NCI-H2171 (cell line): Measurements from ENCODE around the gene AMOT.

Experiments
- DNase-seq: peaks from one replicate; lab custom pipeline; 2025; lab: John Stamatoyannopoulos, UW

Gene AMOT

DNA sequence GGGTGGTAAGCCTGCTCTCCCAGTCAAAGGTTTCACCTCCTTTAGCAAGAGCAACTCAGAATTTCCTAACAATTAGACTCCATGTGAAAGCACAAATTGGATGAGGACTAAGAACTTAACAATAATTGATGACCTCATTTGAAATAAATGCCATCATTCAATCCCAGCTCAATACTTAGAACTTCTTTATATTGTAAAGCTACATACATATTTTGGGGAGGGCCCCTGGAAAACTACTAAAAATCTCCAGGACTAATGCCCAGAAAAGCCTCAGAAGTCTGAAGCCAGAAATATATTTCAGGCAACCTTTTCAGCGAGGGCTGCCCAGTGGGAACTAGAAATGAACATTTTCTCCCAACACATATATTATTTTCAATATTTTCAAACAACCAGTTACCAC lies 38.1 kb downstream of the AMOT start:
- no peak for DNase-seq

DNA sequence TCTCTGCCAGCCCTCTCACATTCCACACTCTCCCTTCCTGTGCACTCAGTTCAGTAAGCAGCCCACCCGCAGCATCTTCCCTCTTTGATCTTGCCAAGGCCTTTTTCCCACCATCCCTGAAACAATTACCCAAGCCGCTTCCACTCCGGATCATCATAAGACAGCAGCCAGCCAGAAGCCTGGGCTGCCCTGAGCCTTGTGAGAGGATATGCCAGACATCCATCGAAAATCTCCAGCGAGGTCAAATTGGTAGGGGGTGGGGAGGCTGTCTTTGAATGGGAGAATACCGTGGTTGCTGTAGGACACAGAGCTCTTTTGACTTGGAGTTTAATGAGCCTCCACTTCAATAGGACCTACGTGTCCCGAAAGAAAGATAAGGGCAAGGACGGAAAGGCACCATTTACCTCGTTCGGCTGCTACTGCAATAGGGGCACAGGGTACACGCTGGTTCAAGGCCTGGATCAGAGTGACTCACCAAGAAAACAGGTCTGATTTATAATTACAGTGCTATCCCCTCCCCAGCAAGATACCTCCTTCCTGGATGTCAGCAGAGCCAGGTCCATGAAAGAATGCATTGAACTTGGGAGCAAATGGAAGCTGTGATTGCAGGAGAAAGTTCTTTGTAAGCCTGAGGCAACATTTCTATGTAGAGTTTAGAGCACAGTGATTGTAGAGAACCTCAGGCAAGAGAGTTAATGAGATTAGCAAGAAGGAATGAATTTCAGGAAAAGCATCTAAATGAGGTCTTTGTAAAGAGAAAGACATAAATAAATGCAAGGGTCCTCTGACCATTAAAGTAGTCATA lies 39.5 kb downstream of the AMOT start:
- DNase-seq = no peak

DNA sequence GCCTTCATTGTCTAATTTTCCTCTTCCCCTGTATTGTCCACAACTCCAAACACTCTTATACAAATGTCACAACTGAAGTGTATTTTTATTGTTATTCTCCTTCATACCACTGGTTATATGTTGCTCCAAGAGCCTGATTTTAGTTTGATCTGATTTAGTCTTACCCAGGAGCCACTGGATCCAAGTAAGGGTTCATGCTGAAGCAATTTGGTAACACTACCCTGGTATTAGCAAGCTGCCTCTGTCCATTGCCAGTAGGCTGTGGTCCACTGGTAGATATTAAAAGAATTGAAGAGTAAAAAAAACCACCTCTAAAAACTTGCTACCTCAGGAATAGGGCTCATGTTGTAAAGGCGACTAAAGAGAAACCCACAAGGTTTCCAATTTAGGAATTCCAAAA lies 41.2 kb downstream of the AMOT start:
- no peak for DNase-seq

DNA sequence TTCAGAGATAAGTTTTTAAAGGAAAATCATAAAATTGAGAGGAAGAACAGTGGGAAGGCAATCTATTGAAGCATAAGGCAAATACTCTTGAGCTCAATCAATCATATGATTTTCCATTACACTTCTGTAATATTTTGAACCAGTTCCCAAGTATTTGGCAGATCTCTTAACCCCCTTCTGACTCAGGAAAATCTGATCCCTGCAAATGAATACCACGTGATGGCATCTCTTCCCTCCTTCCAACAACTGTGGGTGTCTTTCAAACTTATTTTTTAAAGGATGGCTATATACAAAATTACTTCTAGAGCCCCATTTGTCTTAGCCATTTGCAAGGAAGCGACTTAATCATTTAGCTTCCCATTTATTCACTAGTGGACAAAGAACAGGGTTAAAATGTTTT lies 41.9 kb downstream of the AMOT start:
- no peak for DNase-seq

DNA sequence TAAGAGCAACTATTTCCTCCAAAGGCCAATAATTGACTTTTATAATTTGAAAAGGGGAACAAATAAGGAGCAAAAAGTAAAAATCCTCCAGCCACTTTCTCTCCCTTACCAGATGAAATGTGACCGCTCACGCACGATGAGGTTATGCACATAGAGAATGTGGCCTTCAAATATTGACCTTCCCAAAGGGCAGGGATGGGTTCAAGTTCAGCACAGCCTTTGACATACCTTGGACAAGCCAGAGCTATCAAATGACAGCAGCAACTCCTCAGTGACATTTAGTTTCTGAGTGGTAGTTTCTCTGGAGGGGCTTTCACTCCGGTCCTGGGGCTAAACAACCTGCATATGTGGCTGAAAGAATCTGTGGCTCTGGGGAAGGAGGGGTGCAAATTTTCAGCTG lies 50.7 kb downstream of the AMOT start:
- DNase-seq = no peak

DNA sequence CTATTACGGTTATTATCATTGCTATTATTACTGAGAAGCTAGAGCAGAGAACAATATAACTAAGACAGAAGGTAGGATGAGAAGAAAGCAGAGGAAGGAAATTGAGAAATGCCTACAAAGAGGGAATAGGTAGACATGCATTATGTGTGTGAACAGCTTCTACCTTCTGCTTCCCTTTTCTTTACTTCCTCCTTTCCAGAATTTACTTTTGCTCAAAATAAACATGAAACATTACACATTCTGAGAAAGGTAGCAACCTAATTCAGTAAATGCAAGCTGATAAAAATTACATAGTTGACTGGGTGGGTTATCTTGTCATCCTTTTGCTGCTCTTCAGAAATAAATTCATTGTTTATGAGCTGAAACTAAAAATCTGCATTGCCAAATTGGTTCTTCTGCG lies 54.6 kb downstream of the AMOT start:
- DNase-seq = no peak

DNA sequence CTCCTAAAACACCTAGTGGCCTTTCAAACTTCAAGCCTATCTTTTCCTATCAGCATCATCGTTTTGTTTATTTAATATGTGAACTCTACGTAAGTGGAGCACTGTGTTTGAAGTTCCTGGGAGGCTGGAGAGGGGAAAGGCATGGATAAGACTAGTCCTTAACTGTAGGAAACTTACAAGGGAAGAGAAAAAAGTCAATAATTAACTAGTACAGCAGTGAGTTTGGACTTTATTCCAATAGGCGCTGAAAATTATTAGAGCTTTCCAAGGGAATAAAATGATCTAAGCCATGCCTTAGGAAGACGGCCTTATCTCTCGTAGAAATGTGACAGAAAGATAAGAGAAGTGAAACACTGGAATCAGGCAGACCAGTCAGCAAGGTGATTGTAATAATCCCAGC lies 55.3 kb downstream of the AMOT start:
- DNase-seq = no peak

DNA sequence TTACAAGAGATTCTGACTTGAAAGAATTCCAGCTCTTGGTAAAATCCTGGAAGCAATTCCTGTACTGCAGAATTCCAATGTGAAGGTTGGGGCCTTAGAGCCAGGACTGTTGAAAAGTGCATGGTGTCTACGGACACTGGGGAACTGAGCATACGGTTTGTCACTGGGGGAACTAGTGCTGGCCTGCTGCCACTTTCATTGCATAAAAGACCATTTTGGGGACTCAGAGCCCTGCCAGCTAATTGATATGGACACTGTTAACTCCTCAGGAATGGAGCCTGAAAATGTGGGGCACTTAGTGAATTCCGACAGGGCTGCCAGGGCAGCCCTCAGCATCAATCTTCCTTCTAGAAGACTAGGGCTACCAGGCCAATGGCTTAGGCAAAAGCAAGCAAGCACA lies 55.9 kb downstream of the AMOT start:
- DNase-seq = no peak

DNA sequence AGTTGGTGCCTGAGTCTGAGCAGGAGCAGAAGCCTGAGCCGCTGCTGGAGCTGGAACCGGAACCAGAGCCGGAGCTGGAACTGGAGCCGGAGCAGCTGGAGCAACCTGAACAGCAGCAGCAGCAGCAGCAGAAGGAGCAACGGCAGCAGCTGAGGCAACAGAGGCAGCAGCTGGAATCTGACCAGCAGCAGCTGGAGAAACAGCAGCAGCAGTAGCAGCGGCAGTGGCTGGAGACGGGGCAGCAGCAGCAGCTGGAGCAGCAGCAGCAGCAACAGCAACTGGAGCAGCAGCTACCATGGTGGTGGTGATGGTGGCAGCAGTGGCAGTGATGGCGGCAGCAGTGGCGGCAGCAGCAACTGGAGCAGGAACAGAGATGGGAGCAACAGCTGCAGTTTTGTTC lies 61.5 kb downstream of the AMOT start:
- no peak for DNase-seq

DNA sequence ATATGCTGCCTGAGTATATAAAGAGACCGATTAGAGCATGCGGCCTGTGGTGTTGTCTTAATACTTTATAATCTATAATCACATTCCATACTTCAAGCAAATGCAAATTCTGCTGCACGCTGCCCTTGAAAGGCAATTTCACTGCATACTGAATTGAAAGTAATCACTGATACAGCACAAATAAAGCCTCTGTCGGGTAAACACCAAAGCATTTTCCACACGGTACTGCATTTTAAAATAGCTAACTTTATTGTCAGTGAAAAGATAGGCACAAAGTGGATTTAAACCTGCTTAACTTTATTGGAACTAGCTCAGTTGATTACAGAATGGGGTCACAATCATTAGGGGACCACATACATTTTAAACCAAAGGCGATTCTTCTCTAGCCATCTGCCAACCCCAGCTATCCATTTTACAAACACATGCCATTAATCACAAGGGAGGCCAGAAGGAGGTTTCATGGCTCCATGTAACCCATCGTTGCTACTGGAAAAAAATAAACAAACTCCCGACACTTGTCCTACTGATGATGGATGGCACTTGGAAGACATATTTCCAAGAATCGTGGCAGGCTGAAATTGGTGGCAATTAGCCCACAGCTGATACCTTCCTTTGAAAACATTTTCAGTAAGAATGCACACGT lies 65.9 kb downstream of the AMOT start:
- DNase-seq = peak; percentile 9

DNA sequence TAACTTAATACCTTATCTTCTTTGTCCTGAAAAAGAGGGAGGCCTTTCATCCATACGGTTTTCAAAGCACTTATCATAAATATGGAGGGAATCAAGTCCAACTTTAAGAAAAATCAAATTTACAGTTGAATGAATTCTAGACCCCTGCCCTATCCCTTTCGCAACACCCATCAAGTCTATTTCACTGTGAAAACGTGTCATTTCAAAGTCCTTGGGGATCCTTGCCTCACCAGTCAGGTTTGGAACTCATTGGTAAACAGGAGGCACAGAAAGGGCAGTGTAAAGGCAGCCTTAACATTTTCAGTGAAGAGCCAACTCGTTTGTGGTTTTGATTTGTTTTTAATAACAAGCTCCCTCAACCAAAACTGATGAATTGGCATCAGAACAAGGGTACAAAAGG lies 66.5 kb downstream of the AMOT start:
- no peak for DNase-seq

DNA sequence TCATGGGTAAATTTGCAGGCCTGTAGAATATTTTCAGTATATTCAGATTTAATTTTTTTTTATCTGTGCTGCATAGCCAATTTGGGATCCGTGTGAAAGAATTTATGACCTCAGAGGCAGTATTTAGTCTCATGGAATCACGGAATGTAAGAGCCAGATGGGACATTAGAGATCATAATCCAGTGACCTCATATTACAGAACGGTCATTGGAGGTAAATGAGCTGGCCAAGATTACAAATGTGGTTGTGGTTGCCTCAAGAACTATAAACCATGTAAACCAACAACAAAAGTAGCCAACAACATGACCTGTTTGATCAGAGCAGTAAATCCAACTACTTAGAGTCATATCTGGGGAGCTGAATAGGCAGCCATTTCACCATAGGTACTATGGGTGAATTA lies 71.6 kb downstream of the AMOT start:
- no peak for DNase-seq

DNA sequence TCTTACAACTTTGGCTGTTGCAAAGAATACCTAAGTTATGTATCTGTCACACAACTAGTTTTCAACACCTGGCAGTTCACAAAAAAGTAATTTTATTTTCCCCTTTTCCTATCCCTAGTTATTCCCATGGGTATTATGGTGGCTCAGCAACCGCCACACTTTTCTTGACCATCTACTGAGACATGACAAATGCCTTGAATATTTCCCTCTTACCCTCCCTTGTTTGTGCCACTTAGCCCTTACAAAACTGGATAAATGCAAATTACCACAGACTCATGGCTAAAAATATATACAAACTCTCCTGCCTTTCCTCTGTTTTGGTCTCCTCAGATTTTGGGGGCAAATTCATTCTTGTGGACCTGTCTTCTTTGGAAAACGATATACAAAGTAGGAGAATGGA lies 72.1 kb downstream of the AMOT start:
- no peak for DNase-seq

DNA sequence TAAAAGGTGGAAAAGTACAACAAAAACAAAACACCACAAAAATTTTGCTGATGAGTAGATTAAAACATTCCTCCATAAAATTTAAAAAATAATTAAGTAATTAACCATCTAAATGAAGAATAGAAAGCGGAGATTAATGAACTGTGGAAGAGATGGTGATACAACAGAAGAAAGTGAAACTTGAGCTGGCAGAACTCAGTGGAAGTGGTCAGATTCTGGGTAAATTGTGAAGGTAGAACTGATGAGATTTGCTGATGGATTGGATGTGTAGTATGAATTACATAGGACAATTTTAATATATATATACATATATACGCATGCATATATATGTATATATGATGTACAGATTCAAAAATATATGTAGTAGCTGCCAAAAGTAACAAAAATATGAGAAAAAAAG lies 73.9 kb downstream of the AMOT start:
- DNase-seq = no peak

DNA sequence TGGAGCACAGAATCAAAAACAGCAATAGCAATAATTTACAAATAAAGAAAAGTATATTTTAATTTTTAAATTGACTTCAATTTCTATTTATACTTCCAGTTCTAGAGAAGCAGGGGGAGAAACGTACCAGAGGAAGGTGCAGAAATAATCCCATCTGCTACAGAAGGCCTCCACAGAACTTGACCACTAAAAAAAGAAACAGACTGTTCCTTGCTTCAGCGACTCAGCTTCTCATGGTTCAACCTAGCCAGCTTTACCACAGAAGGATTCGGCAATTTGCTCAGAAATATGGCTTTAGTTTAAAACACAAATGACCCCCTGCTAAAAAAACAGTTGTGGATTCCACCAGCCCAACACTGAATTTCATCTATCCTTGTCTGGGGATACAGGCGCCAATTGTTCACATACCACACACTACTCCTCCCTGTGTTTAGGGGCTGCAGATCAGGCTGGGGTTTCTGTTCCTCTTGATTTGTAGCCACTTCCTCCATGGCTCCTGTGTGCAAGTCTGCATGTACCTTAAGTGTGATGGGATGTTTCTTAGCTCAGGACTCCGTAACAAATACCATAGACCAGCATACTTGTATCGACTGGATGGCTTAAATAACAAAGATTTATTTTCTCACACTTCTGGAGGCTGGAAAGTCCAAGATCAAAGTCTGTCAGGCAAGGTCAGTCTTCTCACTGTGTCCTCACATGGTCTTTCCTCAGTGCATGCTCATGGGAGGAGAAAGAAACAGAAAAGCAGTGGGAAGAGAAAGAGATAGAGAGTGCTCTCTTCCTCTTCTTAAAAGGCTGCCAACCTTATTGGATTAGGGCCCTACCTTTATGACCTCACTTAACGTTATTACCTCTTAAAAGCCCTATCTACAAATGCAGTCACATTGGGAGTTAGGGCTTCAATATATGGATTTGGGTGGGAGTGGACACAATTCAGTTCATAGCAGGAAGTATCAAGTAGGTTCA lies 79.1 kb downstream of the AMOT start:
- DNase-seq = no peak

DNA sequence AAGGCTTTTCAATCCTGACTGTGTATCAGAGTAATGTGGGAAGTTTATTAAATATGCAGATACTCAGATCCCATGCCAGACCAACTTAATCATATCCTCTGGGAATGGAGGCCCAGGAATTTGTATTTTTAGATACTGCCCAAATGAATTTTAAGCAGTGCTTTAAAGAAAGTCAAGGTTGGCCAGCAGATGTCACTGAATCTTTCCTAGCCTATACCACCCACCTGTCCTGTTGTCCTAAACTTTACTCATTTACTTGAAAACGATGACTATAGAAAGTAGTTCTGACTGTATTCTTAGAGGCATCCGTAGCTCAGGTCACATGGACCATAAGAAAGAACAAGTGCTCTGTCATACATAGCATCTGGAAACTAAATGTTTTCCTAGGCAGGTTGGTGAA lies 79.9 kb downstream of the AMOT start:
- no peak for DNase-seq

DNA sequence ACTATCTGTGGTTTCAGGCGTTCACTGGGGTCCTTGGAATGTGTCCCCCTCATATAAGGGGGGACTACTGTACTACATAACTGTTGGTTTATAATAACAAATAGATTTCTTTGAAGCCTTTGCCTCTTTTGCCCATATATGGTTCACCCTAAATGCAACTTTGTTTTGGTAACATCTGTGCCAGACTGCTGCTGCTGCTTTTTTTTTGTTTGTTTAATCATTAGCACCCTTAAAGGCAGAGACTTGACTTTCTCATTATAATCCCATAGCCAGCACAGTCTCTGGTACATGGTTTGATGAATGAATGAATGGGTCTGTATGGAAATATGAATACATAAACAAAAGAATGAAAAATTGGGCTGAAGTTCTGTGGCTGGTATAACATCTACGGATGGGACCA lies 80.7 kb downstream of the AMOT start:
- no peak for DNase-seq

DNA sequence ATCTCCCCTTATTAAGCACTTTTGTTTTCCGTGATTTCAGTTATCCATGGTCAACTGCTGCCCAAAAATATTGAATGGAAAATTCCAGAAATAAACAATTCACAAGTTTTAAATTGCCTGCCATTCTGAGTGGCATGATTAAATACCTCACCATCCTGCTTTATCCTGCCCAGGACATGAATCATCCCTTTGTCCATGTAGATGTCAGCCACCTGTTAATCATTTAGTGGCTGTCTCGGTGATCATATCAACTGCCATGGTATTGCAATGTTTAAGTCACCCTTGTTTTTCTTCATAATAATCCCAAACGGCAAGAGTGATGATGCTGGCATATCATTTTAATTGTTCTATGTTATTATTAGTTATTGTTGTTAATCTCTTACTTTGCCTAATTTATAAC lies 81.1 kb downstream of the AMOT start:
- DNase-seq = no peak

DNA sequence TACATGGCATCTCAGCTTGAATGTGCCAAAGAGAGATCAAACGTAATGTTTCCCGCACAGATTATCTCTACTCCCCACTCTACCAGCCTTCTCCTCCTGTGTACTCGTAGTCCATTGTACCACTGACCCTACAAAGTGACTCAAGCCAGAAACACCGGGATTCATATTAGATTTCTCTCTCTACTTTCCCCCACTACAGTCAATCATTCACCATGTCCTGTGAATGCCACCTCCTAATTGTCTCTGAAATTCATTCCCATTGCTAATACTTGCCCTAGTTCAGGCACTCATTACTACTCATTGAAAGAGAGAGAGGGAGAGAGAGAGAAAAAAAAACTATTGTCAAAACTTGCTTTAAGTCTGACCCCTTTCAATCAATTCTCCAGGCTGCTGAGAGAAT lies 82.7 kb downstream of the AMOT start:
- DNase-seq = no peak

DNA sequence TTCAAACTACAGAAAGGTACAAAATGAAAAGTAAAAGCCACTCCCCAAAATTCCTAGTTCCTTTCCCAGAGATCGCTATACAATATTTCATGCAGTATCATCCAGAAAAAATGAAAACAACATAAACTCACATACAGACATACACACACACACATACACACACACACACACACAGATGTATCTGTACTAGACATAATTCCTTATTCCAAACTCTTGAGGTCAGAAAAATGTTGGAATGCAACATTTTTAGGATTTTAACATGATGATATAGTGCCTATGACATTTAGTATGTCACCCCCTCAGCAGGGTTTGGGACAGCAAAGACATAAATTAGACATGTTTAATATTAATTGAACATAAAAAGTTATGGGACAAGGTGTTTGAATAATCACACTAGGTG lies 87.5 kb downstream of the AMOT start:
- no peak for DNase-seq

DNA sequence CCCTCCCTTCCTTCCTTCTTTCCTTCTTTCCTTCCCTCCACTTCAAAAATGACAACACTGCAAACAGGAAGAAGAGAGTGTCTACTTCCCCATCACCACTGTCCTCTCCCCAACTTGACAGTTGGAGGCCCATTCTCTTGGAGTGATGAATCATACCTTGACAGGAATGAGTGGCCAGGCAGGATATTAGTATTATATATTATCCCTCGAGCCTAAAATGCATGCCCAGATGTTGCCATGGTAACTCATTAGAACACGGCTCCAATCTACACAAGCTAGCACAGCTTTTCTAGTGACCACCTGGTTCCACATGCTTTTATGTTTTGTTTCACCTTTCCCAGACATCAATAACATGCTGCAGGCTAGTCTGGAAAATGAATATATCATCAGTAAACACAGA lies 89.6 kb downstream of the AMOT start:
- DNase-seq = no peak

DNA sequence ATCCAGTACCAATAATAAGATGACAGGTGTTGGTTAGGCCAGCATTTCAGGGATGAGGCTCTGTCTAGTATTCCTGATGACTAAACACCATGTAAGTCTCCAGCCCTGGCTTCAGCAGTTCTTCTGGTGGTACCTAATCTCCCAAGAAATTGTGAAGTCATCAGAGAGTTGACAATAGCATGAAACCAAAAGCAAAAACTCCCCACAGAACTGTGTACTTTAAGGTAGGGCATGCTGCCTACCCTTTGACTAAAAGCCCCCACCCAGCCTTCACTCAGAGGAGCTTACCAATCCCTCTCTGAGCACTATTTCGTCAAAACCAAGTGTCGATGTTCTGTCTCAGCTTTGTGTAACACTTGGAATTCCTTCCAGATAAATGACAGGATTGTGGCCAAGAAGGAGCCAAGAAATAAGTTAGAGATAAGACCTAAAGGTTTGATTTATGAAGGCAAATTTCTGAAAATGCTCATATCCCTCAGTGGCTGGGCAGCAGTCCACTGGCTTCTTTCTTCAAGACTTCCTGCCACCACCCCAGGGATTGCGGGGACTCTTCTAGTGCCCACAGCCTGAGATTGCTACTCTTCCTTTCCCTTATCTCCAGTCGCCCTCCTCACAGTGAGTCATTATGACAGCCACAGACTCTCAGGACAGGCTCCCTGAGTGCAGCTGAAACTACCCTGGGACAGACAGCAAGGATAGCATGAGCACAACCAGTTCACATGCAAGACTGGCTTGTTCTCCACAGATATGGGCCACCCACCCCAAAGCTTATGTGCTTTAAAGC lies 93.6 kb downstream of the AMOT start:
- DNase-seq = no peak
